Stomach (tissue), 4 donors: ENCODE measurements around the gene ELMO1.

ENCODE experiments used
- CTCF ChIP-seq, 7 experiments: fragments of 450-650 bp in 4 of 7; fragments of 200-600 bp in 3 of 7; sonication (generic) in 3 of 7; IDR thresholded peaks; one replicate each; pipeline ENCODE4 v1.5.1; 2016 to 2019; ENCODE audit warnings: antibody characterized with exemption in 7 of 7, control low read depth in 2 of 7, mild to moderate bottlenecking in 1 of 7
- POLR2A ChIP-seq, 4 donors: fragments of 450-650 bp; IDR thresholded peaks; one replicate each; pipeline ENCODE4 v1.6.1; 2016; ENCODE audit warnings: antibody characterized with exemption in 4 of 4, control low read depth in 2 of 4, mild to moderate bottlenecking in 1 of 4, moderate library complexity in 1 of 4
- POLR2AphosphoS5 ChIP-seq, 3 donors: sonication (generic); formaldehyde crosslinking; IDR thresholded peaks; one replicate each; pipeline ENCODE4 v1.6.1; 2016; ENCODE audit warnings: antibody characterized with exemption in 3 of 3

DNA sequence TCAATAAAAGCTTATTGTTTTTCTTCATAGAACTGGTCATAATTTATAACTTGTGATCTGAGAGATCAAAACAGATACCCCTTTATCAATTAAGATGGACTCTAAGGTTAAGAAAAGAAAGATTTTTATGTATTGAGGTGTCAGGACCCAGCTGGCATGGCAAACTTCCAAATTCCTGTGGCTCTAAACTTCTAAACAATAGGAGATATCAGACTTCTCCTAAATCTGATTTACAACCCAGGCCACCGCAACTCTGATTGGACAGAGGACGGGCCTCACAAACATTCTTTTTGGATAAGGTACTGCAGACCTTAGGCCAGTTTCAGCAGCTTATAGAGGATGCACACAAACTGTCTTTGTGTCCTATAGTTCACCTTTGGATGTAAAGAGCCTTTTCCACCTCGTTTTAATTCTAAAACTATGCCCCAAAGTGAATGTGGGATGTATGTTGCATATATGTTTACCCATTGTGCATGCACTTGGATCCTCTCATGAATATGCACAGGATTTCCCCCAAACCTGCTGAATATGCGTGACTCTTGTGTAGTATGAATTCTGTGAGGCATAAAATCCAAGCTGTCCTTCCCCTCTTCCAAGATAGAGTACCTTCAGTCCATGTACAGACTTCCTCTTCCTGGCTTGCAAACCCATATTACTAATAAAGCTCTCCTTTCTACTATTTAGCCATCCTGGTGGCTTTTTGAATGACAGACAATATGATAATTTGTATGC is 69.0 kb downstream of the ELMO1 start:
- TF ChIP-seq CTCF (IDR thresholded peaks at IDR 0.05) = no peak
- TF ChIP-seq POLR2AphosphoS5 (IDR thresholded peaks at IDR 0.05) = no peak
- TF ChIP-seq POLR2A (IDR thresholded peaks at IDR 0.05) = no peak
